Keratinocyte (primary cell): ENCODE data around the gene GPT2. TPM values are rescaled to one million over a fixed set of nuclear protein-coding genes. Genes with fewer than 3 reads are reported as not detected.

Experiments used
- DNase-seq: peaks from one replicate; pipeline ENCODE4 v3.0.0-alpha.2; 2011; ENCODE audit warnings: low read depth, missing footprints, low spot score
- FAIRE-seq: peaks from 2 replicates; lab custom pipeline; 2011; peaks lifted over from hg19 to GRCh38; lab: Jason Lieb, UNC
- H2AFZ ChIP-seq: 2 replicates; pipeline ENCODE4 v1.6.0; 2012; ENCODE audit warnings: low read length, control low read depth, inconsistent platforms; ENCODE audit not compliant: control insufficient read depth
- H3K27ac ChIP-seq: 2 replicates; pipeline ENCODE4 v1.5.1; 2011; ENCODE audit warnings: low read length; ENCODE audit not compliant: control insufficient read depth, insufficient read depth
- H3K27me3 ChIP-seq: 3 replicates; pipeline ENCODE4 v1.6.0; 2011; ENCODE audit warnings: low read length; ENCODE audit not compliant: control insufficient read depth, insufficient read depth; ENCODE audit errors: extremely low read depth
- H3K36me3 ChIP-seq, 2 experiments: 2 replicates in 1 of 2; 3 replicates in 1 of 2; pipeline ENCODE4 v1.5.1; 2011; ENCODE audit warnings: low read length in 2 of 2, mild to moderate bottlenecking in 1 of 2; ENCODE audit not compliant: control insufficient read depth in 2 of 2, insufficient read depth in 2 of 2; ENCODE audit errors: extremely low read depth in 1 of 2
- H3K4me1 ChIP-seq: 3 replicates; pipeline ENCODE4 v1.5.1; 2011; ENCODE audit warnings: low read length; ENCODE audit not compliant: control insufficient read depth, insufficient read depth; ENCODE audit errors: extremely low read depth
- H3K4me2 ChIP-seq: 3 replicates; pipeline ENCODE4 v1.6.0; 2011; ENCODE audit warnings: low read depth, low read length; ENCODE audit not compliant: control insufficient read depth, insufficient read depth; ENCODE audit errors: extremely low read depth
- H3K4me3 ChIP-seq, 3 experiments: fragments of 200-600 bp in 1 of 3; sonication (generic) in 1 of 3; 2 replicates in 2 of 3; 3 replicates in 1 of 3; pipeline ENCODE4 v1.5.1; 2011 to 2016; ENCODE audit warnings: low read length in 3 of 3, mild to moderate bottlenecking in 3 of 3, control low read depth in 2 of 3, inconsistent platforms in 1 of 3, low read depth in 1 of 3, mixed read lengths in 1 of 3, mixed run types in 1 of 3, moderate library complexity in 1 of 3; ENCODE audit not compliant: control insufficient read depth in 2 of 3, insufficient read depth in 2 of 3; ENCODE audit errors: extremely low read depth in 1 of 3
- H3K79me2 ChIP-seq: 2 replicates; pipeline ENCODE4 v1.6.0; 2012; ENCODE audit warnings: low read length; ENCODE audit not compliant: control insufficient read depth, insufficient read depth
- H3K9ac ChIP-seq: 3 replicates; pipeline ENCODE4 v1.6.0; 2011; ENCODE audit warnings: low read length; ENCODE audit not compliant: control insufficient read depth, insufficient read depth; ENCODE audit errors: extremely low read depth
- H3K9me1 ChIP-seq: 3 replicates; pipeline ENCODE4 v1.6.0; 2011; ENCODE audit warnings: low read length; ENCODE audit not compliant: control insufficient read depth, insufficient read depth; ENCODE audit errors: extremely low read depth
- H3K9me3 ChIP-seq: 2 replicates; pipeline ENCODE4 v1.5.1; 2012; ENCODE audit warnings: low read depth, low read length; ENCODE audit not compliant: control insufficient read depth
- H4K20me1 ChIP-seq: 3 replicates; pipeline ENCODE4 v1.6.0; 2011; ENCODE audit warnings: low read length; ENCODE audit not compliant: control insufficient read depth, insufficient read depth; ENCODE audit errors: extremely low read depth
- CTCF ChIP-seq, 3 experiments: IDR thresholded peaks in 1 of 3; conservative IDR thresholded peaks in 1 of 3; optimal IDR thresholded peaks in 1 of 3; 2 replicates in 2 of 3; 3 replicates in 1 of 3; pipeline versions ENCODE3 to v1.5.1; 2011; ENCODE audit warnings: low read length in 3 of 3, mild to moderate bottlenecking in 3 of 3, moderate library complexity in 2 of 3, control low read depth in 1 of 3, inconsistent platforms in 1 of 3; ENCODE audit not compliant: insufficient read depth in 2 of 3; ENCODE audit errors: extremely low read depth in 1 of 3
- EZH2 ChIP-seq: IDR thresholded peaks from one replicate; pipeline ENCODE4 v1.6.1; 2012; ENCODE audit warnings: inconsistent platforms, mild to moderate bottlenecking, low read length, moderate library complexity
- dilution Hi-C: fragments of 300-500 bp; cut with MboI; formaldehyde crosslinking; loops from one replicate; pipeline ENCODE4 v1.7.0; 2020; ENCODE audit warnings: low sequenced_read_pairs; ENCODE audit not compliant: extremely low pct_ligation_motif_present
- polyA plus RNA-seq, 5 experiments: library from polyadenylated mRNA; depleted of rRNA in 3 of 5; stranded (reverse) in 3 of 5; stranded (forward) in 1 of 5; unstranded in 1 of 5; fragments of >200 nt; gene quantifications; 1 replicate in 1 of 5; 2 replicates in 3 of 5; 3 replicates in 1 of 5; pipeline versions ENCODE4 v1.2.1 to v1.2.3, GENCODE V29; 2011 to 2012; ENCODE audit warnings: missing spikeins in 2 of 5, low read depth in 1 of 5, low replicate concordance in 1 of 5

Gene GPT2
- polyA plus RNA-seq, 1 donor (not counting 4 experiments of a cell fraction or from before 2014, with no cell fraction given), result 16.1 TPM

GRCh38 chr16:46845952-46846351 lies 38.2 kb upstream of the GPT2 start:
- H2AFZ ChIP-seq, result no peak overlapping the region
- dilution Hi-C loops, result no loop called here
- no peak for FAIRE-seq

GRCh38 chr16:46848768-46849764 lies 35.1 kb upstream of the GPT2 start:
- no peak overlapping the region for H3K27ac ChIP-seq
- no peaks in the 10 kb centered on the region for H3K79me2 ChIP-seq
- no peaks in the 10 kb centered on the region for H4K20me1 ChIP-seq
- H3K4me3 ChIP-seq, result no peak overlapping the region
- no peaks in the 10 kb centered on the region for H3K9me3 ChIP-seq
- no peak overlapping the region for H3K4me2 ChIP-seq
- peaks cover 3% of the 10 kb centered on the region for H3K27me3 ChIP-seq
- no peak overlapping the region for H2AFZ ChIP-seq
- no peaks in the 10 kb centered on the region for H3K4me1 ChIP-seq
- TF ChIP-seq CTCF (optimal IDR thresholded peaks at IDR 0.05 in 1 of 3, IDR thresholded peaks at IDR 0.05 in 1 of 3, conservative IDR thresholded peaks at IDR 0.05 in 1 of 3; ENCODE audit: extremely low read depth in 1 of 3, insufficient read depth in 2 of 3, low read length in 3 of 3) (no peak), EZH2 (no peak)
- no peaks in the 10 kb centered on the region for H3K36me3 ChIP-seq
- H3K9ac ChIP-seq, result no peak overlapping the region
- dilution Hi-C loops, result no loop called here
- FAIRE-seq, result no peak
- no peaks in the 10 kb centered on the region for H3K9me1 ChIP-seq
- no peak for DNase-seq

More at GRCh38 chr16:46845952-46846351, 38.2 kb upstream of the GPT2 start:
- H4K20me1 ChIP-seq, result no peaks in the 10 kb centered on the region
- TF ChIP-seq EZH2, result no peak
- no peak for TF ChIP-seq CTCF (optimal IDR thresholded peaks at IDR 0.05 in 1 of 3, IDR thresholded peaks at IDR 0.05 in 1 of 3, conservative IDR thresholded peaks at IDR 0.05 in 1 of 3; ENCODE audit: extremely low read depth in 1 of 3, insufficient read depth in 2 of 3, low read length in 3 of 3)
- H3K27me3 ChIP-seq, result peaks cover 3% of the 10 kb centered on the region
- no peaks in the 10 kb centered on the region for H3K9me1 ChIP-seq
- H3K9me3 ChIP-seq, result no peaks in the 10 kb centered on the region
- no peaks in the 10 kb centered on the region for H3K36me3 ChIP-seq
- H3K27ac ChIP-seq, result no peak overlapping the region
- H3K9ac ChIP-seq, result no peak overlapping the region
- DNase-seq, result no peak
- no peak overlapping the region for H3K4me3 ChIP-seq
- no peak overlapping the region for H3K4me2 ChIP-seq
- H3K79me2 ChIP-seq, result no peaks in the 10 kb centered on the region
- H3K4me1 ChIP-seq, result no peaks in the 10 kb centered on the region
